H1 (cell line): ENCODE measurements around the gene C12orf75. TPM values are rescaled to one million over a fixed set of nuclear protein-coding genes. Genes with fewer than 3 reads are reported as not detected.

Experiments used
- CTCF ChIA-PET: fragments of 300-600 bp; sonication (Branson Sonifier 250); formaldehyde crosslinking; loops from one replicate; lab custom pipeline; 2021; ENCODE audit not compliant: partially characterized antibody; lab: Charles Lee
- POLR2A ChIA-PET: fragments of 300-600 bp; sonication (Branson Sonifier 250); formaldehyde crosslinking; loops from one replicate; lab custom pipeline; 2021; ENCODE audit warnings: inconsistent platforms; ENCODE audit not compliant: partially characterized antibody; lab: Charles Lee
- DNase-seq, 2 experiments: peaks; one replicate each; pipeline versions ENCODE4 v3.0.0 to v3.0.0-alpha.2; 2010 to 2022; ENCODE audit warnings: low spot score in 2 of 2, low read depth in 1 of 2, mixed read lengths in 1 of 2
- FAIRE-seq: peaks from 2 replicates; lab custom pipeline; 2011; peaks lifted over from hg19 to GRCh38; lab: Jason Lieb, UNC
- H2AFZ ChIP-seq: 2 replicates; pipeline ENCODE4 v1.8.1; 2012; ENCODE audit warnings: low read length, inconsistent platforms
- H2AK5ac ChIP-seq: 2 replicates; pipeline ENCODE4 v1.6.1; 2013; ENCODE audit warnings: low read depth, low read length
- H2BK120ac ChIP-seq: replicated peaks from 2 replicates; pipeline ENCODE3; 2013; ENCODE audit warnings: low read depth, low read length, inconsistent platforms
- H2BK12ac ChIP-seq: 2 replicates; pipeline ENCODE4 v1.6.1; 2013; ENCODE audit warnings: low read depth, low read length
- H2BK15ac ChIP-seq: 2 replicates; pipeline ENCODE4 v1.6.1; 2013; ENCODE audit warnings: low read length
- H2BK20ac ChIP-seq: 2 replicates; pipeline ENCODE4 v1.6.1; 2013; ENCODE audit warnings: low read length
- H2BK5ac ChIP-seq: 2 replicates; pipeline ENCODE4 v1.6.1; 2013; ENCODE audit warnings: low read depth, low read length
- H3K14ac ChIP-seq: 2 replicates; pipeline ENCODE4 v1.6.1; 2013; ENCODE audit warnings: inconsistent platforms; ENCODE audit not compliant: insufficient read length
- H3K18ac ChIP-seq: 2 replicates; pipeline ENCODE4 v1.6.1; 2013; ENCODE audit warnings: low read length; ENCODE audit errors: extremely low read depth
- H3K23ac ChIP-seq: 2 replicates; pipeline ENCODE4 v1.6.1; 2013; ENCODE audit warnings: inconsistent platforms; ENCODE audit not compliant: insufficient read length
- H3K23me2 ChIP-seq: 2 replicates; pipeline ENCODE4 v1.6.1; 2013; ENCODE audit warnings: low read depth, low read length
- H3K27ac ChIP-seq: 2 replicates; pipeline ENCODE4 v1.6.1; 2011; ENCODE audit warnings: low read depth, low read length, inconsistent platforms
- H3K27me3 ChIP-seq, 4 experiments: replicated peaks in 1 of 4; 1 replicate in 1 of 4; 2 replicates in 3 of 4; pipeline versions ENCODE4 v1.6.1 to v1.8.1; 2011 to 2013; ENCODE audit warnings: low read length in 3 of 4, mild to moderate bottlenecking in 3 of 4, inconsistent platforms in 2 of 4, mixed read lengths in 2 of 4, moderate library complexity in 1 of 4; ENCODE audit not compliant: control insufficient read depth in 3 of 4, insufficient read depth in 3 of 4; ENCODE audit errors: extremely low read depth in 1 of 4
- H3K36me3 ChIP-seq, 4 experiments: 2 replicates each; pipeline versions ENCODE4 v1.6.1 to v1.8.1; 2011 to 2013; ENCODE audit warnings: mild to moderate bottlenecking in 4 of 4, low read length in 3 of 4, moderate library complexity in 2 of 4, control low read depth in 1 of 4, inconsistent platforms in 1 of 4; ENCODE audit not compliant: insufficient read depth in 4 of 4, control insufficient read depth in 2 of 4
- H3K4ac ChIP-seq: replicated peaks from 2 replicates; pipeline ENCODE3; 2013; ENCODE audit warnings: low read length, low read depth, mixed read lengths, inconsistent platforms; ENCODE audit not compliant: insufficient read length
- H3K4me1 ChIP-seq, 4 experiments: replicated peaks in 1 of 4; 1 replicate in 1 of 4; 2 replicates in 3 of 4; pipeline versions ENCODE4 v1.6.1 to v1.8.1; 2011 to 2013; ENCODE audit warnings: low read length in 3 of 4, inconsistent platforms in 2 of 4, mixed read lengths in 1 of 4; ENCODE audit not compliant: insufficient read depth in 4 of 4, control insufficient read depth in 3 of 4
- H3K4me2 ChIP-seq, 2 experiments: 2 replicates each; pipeline versions ENCODE4 v1.6.1 to v1.8.1; 2011 to 2013; ENCODE audit warnings: low read depth in 2 of 2, low read length in 2 of 2, control low read depth in 1 of 2, inconsistent platforms in 1 of 2, mild to moderate bottlenecking in 1 of 2; ENCODE audit not compliant: insufficient read depth in 1 of 2
- H3K4me3 ChIP-seq, 4 experiments: fragments of 200-600, 300-600 bp in 1 of 4; sonication (generic), shearing (Covaris generic), sonication (Bioruptor Twin) in 1 of 4; 2 replicates each; pipeline versions ENCODE4 v1.5.1 to v1.8.1; 2011 to 2016; ENCODE audit warnings: low read length in 4 of 4, low read depth in 3 of 4, control low read depth in 2 of 4, inconsistent platforms in 2 of 4, mild to moderate bottlenecking in 2 of 4, mixed read lengths in 1 of 4, moderate library complexity in 1 of 4; ENCODE audit not compliant: insufficient read depth in 2 of 4; ENCODE audit errors: extremely low read depth in 1 of 4
- H3K56ac ChIP-seq: replicated peaks from 2 replicates; pipeline ENCODE3; 2013; ENCODE audit warnings: low read depth, mild to moderate bottlenecking, mixed read lengths, low read length, inconsistent platforms; ENCODE audit not compliant: insufficient read length
- H3K79me1 ChIP-seq: 2 replicates; pipeline ENCODE4 v1.6.1; 2013; ENCODE audit warnings: low read depth, low read length, control low read depth
- H3K79me2 ChIP-seq, 2 experiments: 2 replicates each; pipeline versions ENCODE4 v1.6.1 to v1.8.1; 2012 to 2013; ENCODE audit warnings: low read length in 2 of 2, mild to moderate bottlenecking in 2 of 2, inconsistent platforms in 1 of 2; ENCODE audit not compliant: insufficient read depth in 2 of 2, control insufficient read depth in 1 of 2
- H3K9ac ChIP-seq, 4 experiments: replicated peaks in 1 of 4; 1 replicate in 1 of 4; 2 replicates in 3 of 4; pipeline versions ENCODE4 v1.6.1 to v1.8.1; 2011 to 2013; ENCODE audit warnings: low read depth in 3 of 4, low read length in 3 of 4, control low read depth in 2 of 4, mild to moderate bottlenecking in 2 of 4, moderate library complexity in 2 of 4, inconsistent platforms in 1 of 4; ENCODE audit errors: extremely low read depth in 1 of 4
- H3K9me3 ChIP-seq, 2 experiments: 2 replicates each; pipeline versions ENCODE4 v1.6.1 to v1.8.1; 2012 to 2013; ENCODE audit warnings: mild to moderate bottlenecking in 2 of 2, moderate library complexity in 2 of 2, control low read depth in 1 of 2, inconsistent platforms in 1 of 2, low read depth in 1 of 2, low read length in 1 of 2, mixed read lengths in 1 of 2; ENCODE audit not compliant: insufficient read depth in 2 of 2
- H4K20me1 ChIP-seq, 2 experiments: replicated peaks in 1 of 2; 2 replicates each; pipeline versions ENCODE3 to v1.8.1; 2011 to 2013; ENCODE audit warnings: inconsistent platforms in 2 of 2, low read length in 2 of 2, mild to moderate bottlenecking in 1 of 2; ENCODE audit not compliant: insufficient read depth in 2 of 2, control insufficient read depth in 1 of 2
- H4K5ac ChIP-seq: 2 replicates; pipeline ENCODE4 v1.6.1; 2013; ENCODE audit warnings: low read length, low read depth, mixed read lengths, inconsistent platforms; ENCODE audit not compliant: insufficient read length
- H4K8ac ChIP-seq: 2 replicates; pipeline ENCODE4 v1.8.0; 2013; ENCODE audit warnings: mild to moderate bottlenecking, moderate library complexity, low read length, inconsistent platforms; ENCODE audit not compliant: insufficient read depth; ENCODE audit errors: extremely low read depth
- H4K91ac ChIP-seq: replicated peaks from 2 replicates; pipeline ENCODE3; 2013; ENCODE audit warnings: low read length, mixed read lengths, inconsistent platforms; ENCODE audit not compliant: insufficient read length
- ATF3 ChIP-seq: IDR thresholded peaks from 2 replicates; pipeline ENCODE4 v1.6.1; 2011; ENCODE audit warnings: low read depth, mild to moderate bottlenecking, low read length; ENCODE audit not compliant: insufficient read depth
- CEBPB ChIP-seq: IDR thresholded peaks from 2 replicates; pipeline ENCODE4 v1.6.1; 2012; ENCODE audit warnings: low read depth, low read length
- EGR1 ChIP-seq: IDR thresholded peaks from 2 replicates; pipeline ENCODE4 v1.6.1; 2011; ENCODE audit warnings: low read depth, low read length, borderline replicate concordance
- EP300 ChIP-seq, 2 experiments: IDR thresholded peaks; 1 replicate in 1 of 2; 2 replicates in 1 of 2; pipeline ENCODE4 v1.6.1; 2011 to 2012; ENCODE audit warnings: low read depth in 2 of 2, low read length in 2 of 2, mild to moderate bottlenecking in 2 of 2, borderline replicate concordance in 1 of 2, inconsistent platforms in 1 of 2, moderate library complexity in 1 of 2
- EZH2 ChIP-seq: fragments of 200-600 bp; sonication (generic); IDR thresholded peaks from 2 replicates; pipeline ENCODE4 v1.7.1; 2012; ENCODE audit warnings: low read depth, mild to moderate bottlenecking, moderate library complexity, low read length, inconsistent platforms; ENCODE audit not compliant: severe bottlenecking
- POLR2A ChIP-seq, 2 experiments: IDR thresholded peaks; 1 replicate in 1 of 2; 2 replicates in 1 of 2; pipeline ENCODE4 v1.6.1; 2011; ENCODE audit warnings: low read depth in 2 of 2, low read length in 2 of 2, mild to moderate bottlenecking in 2 of 2; ENCODE audit errors: control extremely low read depth in 1 of 2
- POLR2AphosphoS5 ChIP-seq: IDR thresholded peaks from 2 replicates; pipeline ENCODE4 v1.6.1; 2011; ENCODE audit warnings: low read depth, low read length
- POU5F1 ChIP-seq: IDR thresholded peaks from 2 replicates; pipeline ENCODE4 v1.6.1; 2011; ENCODE audit warnings: low read depth, mild to moderate bottlenecking, low read length, moderate library complexity
- RXRA ChIP-seq: IDR thresholded peaks from 2 replicates; pipeline ENCODE4 v1.6.1; 2011; ENCODE audit warnings: low read depth, mild to moderate bottlenecking, low read length, moderate library complexity; ENCODE audit not compliant: insufficient read depth
- SP2 ChIP-seq: IDR thresholded peaks from 2 replicates; pipeline ENCODE4 v1.6.1; 2012; ENCODE audit warnings: mild to moderate bottlenecking, low read length, inconsistent platforms
- SUZ12 ChIP-seq: fragments of 200-600 bp; sonication (generic); IDR thresholded peaks from 2 replicates; pipeline ENCODE4 v1.6.1; 2012; ENCODE audit warnings: mild to moderate bottlenecking, inconsistent platforms, low read length, moderate library complexity, mixed read lengths
- TAF7 ChIP-seq: optimal IDR thresholded peaks from 2 replicates; pipeline ENCODE3; 2011; ENCODE audit warnings: low read depth, mild to moderate bottlenecking, inconsistent platforms, low read length, moderate library complexity, borderline replicate concordance
- TCF12 ChIP-seq: IDR thresholded peaks from 2 replicates; pipeline ENCODE4 v1.6.1; 2011; ENCODE audit warnings: low read depth, mild to moderate bottlenecking, low read length
- ZNF274 ChIP-seq: IDR thresholded peaks from 2 replicates; pipeline ENCODE4 v1.7.0; 2012; ENCODE audit warnings: low read length, borderline replicate concordance; ENCODE audit errors: extremely low read depth
- WGBS, 2 experiments: shearing (Covaris generic) in 1 of 2; methylation state at CpG; one replicate each; pipeline versions ENCODE4 v1.1.6 to v1.1.7; 2013 to 2015; ENCODE audit warnings: low lambda C conversion rate in 2 of 2, mixed read lengths in 2 of 2, inconsistent platforms in 1 of 2, low coverage in 1 of 2, missing lambda C conversion rate in 1 of 2; ENCODE audit not compliant: insufficient replicate concordance in 2 of 2, insufficient coverage in 1 of 2, insufficient read length in 1 of 2; ENCODE audit errors: extremely low coverage in 1 of 2, missing lambda C conversion rate in 1 of 2; 5-methylcytosine and 5-hydroxymethylcytosine counted together
- polyA plus RNA-seq, 7 experiments: library from polyadenylated mRNA; depleted of rRNA in 3 of 7; stranded (reverse) in 5 of 7; unstranded in 2 of 7; fragments of >200 nt in 5 of 7; fragments of 200-250 nt in 2 of 7; gene quantifications; 1 replicate in 5 of 7; 2 replicates in 1 of 7; 4 replicates in 1 of 7; pipeline versions ENCODE4 v1.2.1 to v1.2.3, GENCODE V29; 2011 to 2013; ENCODE audit warnings: missing spikeins in 2 of 7, mixed read lengths in 2 of 7
- total RNA-seq: library from RNA; stranded (reverse); fragmentation: NEBNext Ultra II Directional; extraction: Animal tissue kit (Norgen Biotek cat#: 25700); gene quantifications from 2 replicates; pipeline ENCODE4 v1.2.1, GENCODE V29; 2021

The C12orf75 gene
- total and polyA plus RNA-seq, 2 of the 8 experiments (the other 6 are each of a cell fraction or from before 2014, with no cell fraction given), result 26.4 to 41.2 TPM

- Histone ChIP-seq H3K18ac (no peak overlapping the region), H2BK20ac (no peak overlapping the region), H3K23me2 (no peaks in the 10 kb centered on the region), H3K79me1 (no peaks in the 10 kb centered on the region), H3K4me2 (no peak overlapping the region), H3K56ac (no peak overlapping the region), H2BK12ac (no peak overlapping the region), H3K4ac (no peak overlapping the region), H2BK5ac (no peak overlapping the region), H3K79me2 (no peaks in the 10 kb centered on the region), H4K20me1 (no peaks in the 10 kb centered on the region), H3K9ac (no peak overlapping the region), H3K36me3 (no peaks in the 10 kb centered on the region; a peak in 2 of 8 replicates), H3K9me3 (peaks cover 11 to 18% of the 10 kb centered on the region in 2 experiments), H4K91ac (no peak overlapping the region), H4K5ac (no peak overlapping the region)
- CTCF ChIA-PET, result interaction anchor here (0.6 to 1.8 kb wide), 7 partner anchors 10 to 738 kb away, joined by 3 to 6 read pairs (median 3); no protein-coding TSS in a partner anchor
- WGBS, 2 experiments, result 93% methylated on average over 2 of the region's 2 CpGs; no CpG with 5 or more reads in 1 of the 2 experiments
- TF ChIP-seq POLR2AphosphoS5 (no peak), RXRA (no peak), ATF3 (no peak), EP300 (IDR thresholded peaks at IDR 0.05; ENCODE audit: borderline replicate concordance in 1 of 2, low read depth in 2 of 2, low read length in 2 of 2) (no peak), CEBPB (no peak), EZH2 (no peak), ZNF274 (no peak), POLR2A (IDR thresholded peaks at IDR 0.05; ENCODE audit: control extremely low read depth in 1 of 2, low read depth in 2 of 2, low read length in 2 of 2) (no peak), POU5F1 (no peak), SUZ12 (no peak), TCF12 (no peak), SP2 (no peak), TAF7 (no peak), EGR1 (no peak)
- TF ChIP-seq, all 59 proteins: peak for 0
- Histone ChIP-seq H4K8ac (no peak overlapping the region), H3K4me1 (peaks cover 0 to 9% (median 4%) of the 10 kb centered on the region in 4 experiments; a peak in 3 of 7 replicates), H3K27ac (no peak overlapping the region), H3K14ac (no peak overlapping the region), H2AFZ (no peak overlapping the region), H2BK15ac (no peak overlapping the region), H3K23ac (no peak overlapping the region), H2AK5ac (no peak overlapping the region), H3K4me3 (no peak overlapping the region), H2BK120ac (no peak overlapping the region), H3K27me3 (no peaks in the 10 kb centered on the region)
- DNase-seq (no peak), FAIRE-seq (no peak)
- POLR2A ChIA-PET, result interaction anchor here (0.6 kb wide), 1 partner anchor 53 kb away, joined by 3 read pairs; no protein-coding TSS in a partner anchor
Measured at GRCh38 chr12:105294161-105294560, 36.3 kb upstream of the C12orf75 start.
